H9 (cell line): ENCODE data around the gene WIF1. TPM values are rescaled to one million over a fixed set of nuclear protein-coding genes. Genes with fewer than 3 reads are reported as not detected.

Experiments used
- DNase-seq: peaks from one replicate; pipeline ENCODE4 v3.0.0-alpha.2; 2017
- H2AFZ ChIP-seq: one replicate; pipeline ENCODE4 v1.6.1; 2013; ENCODE audit warnings: mild to moderate bottlenecking, low read length, control low read depth, moderate library complexity
- H2AK5ac ChIP-seq: 2 replicates; pipeline ENCODE4 v1.6.1; 2013; ENCODE audit warnings: low read length, control low read depth, mixed read lengths; ENCODE audit not compliant: insufficient read length
- H2BK120ac ChIP-seq: one replicate; pipeline ENCODE4 v1.6.1; 2013; ENCODE audit warnings: low read depth, mild to moderate bottlenecking, low read length, control low read depth, inconsistent platforms; ENCODE audit not compliant: poor library complexity, severe bottlenecking
- H2BK12ac ChIP-seq: 2 replicates; pipeline ENCODE4 v1.6.1; 2013; ENCODE audit warnings: low read length, control low read depth, mixed read lengths, low read depth; ENCODE audit not compliant: insufficient read length
- H2BK15ac ChIP-seq: 2 replicates; pipeline ENCODE4 v1.6.1; 2013; ENCODE audit warnings: low read depth, low read length, control low read depth
- H2BK20ac ChIP-seq: one replicate; pipeline ENCODE4 v1.6.1; 2013; ENCODE audit warnings: low read depth, mild to moderate bottlenecking, low read length, control low read depth, inconsistent platforms; ENCODE audit not compliant: poor library complexity, severe bottlenecking
- H2BK5ac ChIP-seq: 2 replicates; pipeline ENCODE4 v1.6.1; 2013; ENCODE audit warnings: low read length, control low read depth, mixed read lengths; ENCODE audit not compliant: insufficient read length
- H3K14ac ChIP-seq: 2 replicates; pipeline ENCODE4 v1.6.1; 2013; ENCODE audit warnings: low read length, control low read depth; ENCODE audit not compliant: insufficient read depth
- H3K18ac ChIP-seq: 2 replicates; pipeline ENCODE4 v1.6.1; 2013; ENCODE audit warnings: low read depth, mild to moderate bottlenecking, mixed read lengths, low read length, control low read depth; ENCODE audit not compliant: insufficient read length
- H3K23ac ChIP-seq: 2 replicates; pipeline ENCODE4 v1.6.1; 2013; ENCODE audit warnings: low read length, control low read depth, mixed read lengths, low read depth; ENCODE audit not compliant: insufficient read length
- H3K23me2 ChIP-seq: 2 replicates; pipeline ENCODE4 v1.6.1; 2013; ENCODE audit warnings: low read depth, mild to moderate bottlenecking, mixed read lengths, low read length, control low read depth; ENCODE audit not compliant: insufficient read length, poor library complexity, severe bottlenecking
- H3K27ac ChIP-seq: 2 replicates; pipeline ENCODE4 v1.5.1; 2013; ENCODE audit warnings: low read length, control low read depth, mixed read lengths, low read depth; ENCODE audit not compliant: insufficient read length
- H3K27me3 ChIP-seq: 2 replicates; pipeline ENCODE4 v1.6.1; 2013; ENCODE audit warnings: low read length, control low read depth, inconsistent platforms; ENCODE audit not compliant: insufficient read depth
- H3K4ac ChIP-seq: 2 replicates; pipeline ENCODE4 v1.6.1; 2013; ENCODE audit warnings: low read depth, mild to moderate bottlenecking, control low read depth, inconsistent platforms, low read length, moderate library complexity
- H3K4me1 ChIP-seq: 2 replicates; pipeline ENCODE4 v1.6.1; 2013; ENCODE audit warnings: low read length, control low read depth, inconsistent platforms; ENCODE audit not compliant: insufficient read depth
- H3K4me2 ChIP-seq: 2 replicates; pipeline ENCODE4 v1.6.1; 2013; ENCODE audit warnings: low read length, control low read depth, mixed read lengths; ENCODE audit not compliant: insufficient read length, insufficient read depth
- H3K56ac ChIP-seq: 2 replicates; pipeline ENCODE4 v1.6.1; 2013; ENCODE audit warnings: low read depth, mild to moderate bottlenecking, mixed read lengths, low read length, control low read depth; ENCODE audit not compliant: insufficient read length
- H3K79me1 ChIP-seq: 2 replicates; pipeline ENCODE4 v1.6.1; 2013; ENCODE audit warnings: low read depth, mild to moderate bottlenecking, moderate library complexity, low read length, control low read depth, inconsistent platforms; ENCODE audit not compliant: insufficient read depth, poor library complexity, severe bottlenecking
- H3K79me2 ChIP-seq: 2 replicates; pipeline ENCODE4 v1.6.1; 2013; ENCODE audit warnings: low read length, control low read depth, inconsistent platforms; ENCODE audit not compliant: insufficient read depth
- H3K9ac ChIP-seq: 2 replicates; pipeline ENCODE4 v1.6.1; 2013; ENCODE audit warnings: low read length, control low read depth, mixed read lengths; ENCODE audit not compliant: insufficient read length; ENCODE audit errors: extremely low read depth
- H3K9me3 ChIP-seq: one replicate; pipeline ENCODE4 v1.6.1; 2013; ENCODE audit warnings: low read depth, low read length, inconsistent platforms; ENCODE audit not compliant: control insufficient read depth
- H3T11ph ChIP-seq: one replicate; pipeline ENCODE4 v1.6.1; 2013; ENCODE audit warnings: mild to moderate bottlenecking, low read length, control low read depth, inconsistent platforms
- H4K20me1 ChIP-seq: one replicate; pipeline ENCODE4 v1.6.1; 2013; ENCODE audit not compliant: control insufficient read depth, insufficient read length, insufficient read depth
- H4K5ac ChIP-seq: 2 replicates; pipeline ENCODE4 v1.6.1; 2013; ENCODE audit warnings: low read depth, mild to moderate bottlenecking, mixed read lengths, low read length, control low read depth; ENCODE audit not compliant: insufficient read length
- H4K8ac ChIP-seq: replicated peaks from 2 replicates; pipeline ENCODE4 v1.6.1; 2013; ENCODE audit warnings: low read length, control low read depth, mixed read lengths, low read depth; ENCODE audit not compliant: insufficient read length
- H4K91ac ChIP-seq: 2 replicates; pipeline ENCODE4 v1.6.1; 2013; ENCODE audit warnings: low read depth, mild to moderate bottlenecking, moderate library complexity, mixed read lengths, low read length, control low read depth; ENCODE audit not compliant: insufficient read length
- H3K27ac Mint-ChIP-seq, 3 experiments: 2 replicates in 2 of 3; 3 replicates in 1 of 3; pipeline ENCODE4 v1.8.0; 2020 to 2021; ENCODE audit warnings: mixed read lengths in 3 of 3, mild to moderate bottlenecking in 1 of 3, moderate library complexity in 1 of 3
- H3K27me3 Mint-ChIP-seq: 2 replicates; pipeline ENCODE4 v1.8.0; 2021; ENCODE audit warnings: low read depth, mild to moderate bottlenecking, moderate library complexity, mixed read lengths
- H3K36me3 Mint-ChIP-seq, 3 experiments: 2 replicates in 2 of 3; 3 replicates in 1 of 3; pipeline ENCODE4 v1.8.0; 2020 to 2021; ENCODE audit warnings: low read depth in 3 of 3, mixed read lengths in 3 of 3; ENCODE audit not compliant: insufficient read depth in 1 of 3
- H3K4me1 Mint-ChIP-seq, 2 experiments: 2 replicates each; pipeline ENCODE4 v1.8.0; 2020; ENCODE audit warnings: mixed read lengths in 2 of 2
- H3K4me3 Mint-ChIP-seq, 2 experiments: 2 replicates in 1 of 2; 3 replicates in 1 of 2; pipeline ENCODE4 v1.8.0; 2020 to 2021; ENCODE audit warnings: mild to moderate bottlenecking in 2 of 2, mixed read lengths in 2 of 2, moderate library complexity in 1 of 2
- H3K9me3 Mint-ChIP-seq, 2 experiments: 2 replicates in 1 of 2; 3 replicates in 1 of 2; pipeline ENCODE4 v1.8.0; 2020; ENCODE audit warnings: mild to moderate bottlenecking in 2 of 2, mixed read lengths in 2 of 2, moderate library complexity in 1 of 2
- CTCF ChIP-seq: fragments of 200-600 bp; sonication (generic); conservative IDR thresholded peaks from 3 replicates; pipeline ENCODE4 v1.8.0; 2021; ENCODE audit warnings: antibody characterized with exemption, mild to moderate bottlenecking
- WGBS: extraction: QIAGEN DNeasy Blood & Tissue Kit; methylation state at CpG from one replicate; pipeline ENCODE4 v1.1.7; 2013; ENCODE audit warnings: missing lambda C conversion rate, low lambda C conversion rate, mixed read lengths; ENCODE audit not compliant: insufficient read length; ENCODE audit errors: extremely low coverage; 5-methylcytosine and 5-hydroxymethylcytosine counted together
- total RNA-seq: library from RNA; stranded (reverse); gene quantifications from 2 replicates; pipeline ENCODE4 v1.2.1, GENCODE V29; 2021

WIF1 gene
- total RNA-seq, 1 experiment from 2014 or later: 0.98 TPM

- H2BK15ac ChIP-seq: no peak overlapping the region
- H3T11ph ChIP-seq: no peak overlapping the region
- no peak overlapping the region for H2BK20ac ChIP-seq
- H4K5ac ChIP-seq: no peak overlapping the region
- no peak for TF ChIP-seq CTCF
- H4K91ac ChIP-seq: no peak overlapping the region
- no peaks in the 10 kb centered on the region; a peak in 1 of 7 replicates for H3K36me3 Mint-ChIP-seq
- H2BK12ac ChIP-seq: no peak overlapping the region
- H3K23me2 ChIP-seq: no peaks in the 10 kb centered on the region
- H2BK120ac ChIP-seq: no peak overlapping the region
- no peak overlapping the region for H3K27ac Mint-ChIP-seq
- H3K56ac ChIP-seq: no peak overlapping the region
- H3K4me1 Mint-ChIP-seq: peaks cover 0 to 5% of the 10 kb centered on the region in 2 experiments; a peak in 1 of 4 replicates
- H2BK5ac ChIP-seq: no peak overlapping the region
- no peaks in the 10 kb centered on the region for H3K79me2 ChIP-seq
- no peaks in the 10 kb centered on the region for H3K27me3 ChIP-seq
- H3K9ac ChIP-seq: no peak overlapping the region
- H3K4me2 ChIP-seq: no peak overlapping the region
- H2AFZ ChIP-seq: no peak overlapping the region
- no peak overlapping the region for H3K23ac ChIP-seq
- H3K14ac ChIP-seq: no peak overlapping the region
- H3K27ac ChIP-seq: no peak overlapping the region
- no peaks in the 10 kb centered on the region for H3K4me1 ChIP-seq
- WGBS: no CpG with 5 or more reads among the region's 6 CpGs
- no peak overlapping the region for H3K4me3 Mint-ChIP-seq
- no peak overlapping the region for H2AK5ac ChIP-seq
- no peak overlapping the region for H3K18ac ChIP-seq
- no peak overlapping the region for H3K4ac ChIP-seq
- H3K9me3 ChIP-seq: no peaks in the 10 kb centered on the region
- no peaks in the 10 kb centered on the region for H3K79me1 ChIP-seq
- H4K8ac ChIP-seq: no peak overlapping the region
- no peaks in the 10 kb centered on the region for H3K9me3 Mint-ChIP-seq
- H3K27me3 Mint-ChIP-seq: peaks cover 2% of the 10 kb centered on the region; the same call in 1 of the 2 replicates
- no peaks in the 10 kb centered on the region for H4K20me1 ChIP-seq
- no peak for DNase-seq
These were observed 105.3 kb downstream of the WIF1 start for GRCh38 chr12:65015850-65016249.
